GM18511 (cell line): ENCODE data around the gene MDGA2.

Source experiments
- ATAC-seq: cut with Tn5 transposase; IDR thresholded peaks from one replicate; pipeline ENCODE4 v1.9.1; 2021; ENCODE audit warnings: mild to moderate bottlenecking, moderate library complexity; ENCODE audit not compliant: unreplicated experiment

The MDGA2 gene

GRCh38 chr14:47675466-47676314, at the start of gene MDGA2:
Gene MDGA2 (minus strand): TSS chr14:47675605.
- no peak for ATAC-seq

GRCh38 chr14:47722929-47723693, 47.7 kb upstream of the MDGA2 start:
- no peak for ATAC-seq

GRCh38 chr14:47720281-47720680, 44.9 kb upstream of the MDGA2 start:
- ATAC-seq = no peak

- no peak for ATAC-seq
Measured at GRCh38 chr14:47715330-47715729, 39.9 kb upstream of the MDGA2 start.

- ATAC-seq = no peak
Measured at GRCh38 chr14:47710581-47710980, 35.2 kb upstream of the MDGA2 start.

- no peak for ATAC-seq
Measured at GRCh38 chr14:47705683-47706082, 30.3 kb upstream of the MDGA2 start.

- ATAC-seq = no peak
Measured at GRCh38 chr14:47691829-47692228, 16.4 kb upstream of the MDGA2 start.

- no peak for ATAC-seq
Measured at GRCh38 chr14:47678993-47679392, 3.6 kb upstream of the MDGA2 start.

- no peak for ATAC-seq
Measured at GRCh38 chr14:47678157-47678556, 2.8 kb upstream of the MDGA2 start.

- no peak for ATAC-seq
Measured at GRCh38 chr14:47676315-47676617, 861 bp upstream of the MDGA2 start.

GRCh38 chr14:47674543-47675465, 601 bp downstream of the MDGA2 start:
- ATAC-seq = no peak

- no peak for ATAC-seq
Measured at GRCh38 chr14:47674148-47674542, 1.3 kb downstream of the MDGA2 start.

GRCh38 chr14:47665337-47666134, 9.9 kb downstream of the MDGA2 start:
- ATAC-seq = no peak

- no peak for ATAC-seq
Measured at GRCh38 chr14:47662466-47662865, 12.9 kb downstream of the MDGA2 start.

GRCh38 chr14:47660158-47660557, 15.2 kb downstream of the MDGA2 start:
- no peak for ATAC-seq

GRCh38 chr14:47658041-47658440, 17.4 kb downstream of the MDGA2 start:
- ATAC-seq = no peak

- ATAC-seq = no peak
Measured at GRCh38 chr14:47657143-47657542, 18.3 kb downstream of the MDGA2 start.

GRCh38 chr14:47651337-47651736, 24.1 kb downstream of the MDGA2 start:
- no peak for ATAC-seq

GRCh38 chr14:47637753-47638152, 37.7 kb downstream of the MDGA2 start:
- no peak for ATAC-seq
